ENCODE measurements around the gene SEZ6L2. TPM values are rescaled to one million over a fixed set of nuclear protein-coding genes. Genes with fewer than 3 reads are reported as not detected.

The SEZ6L2 gene
- total and polyA plus RNA-seq, 2 of the 13 experiments (the other 11 are each of a cell fraction or from before 2014, with no cell fraction given), result 14.9 to 16.9 TPM

GRCh38 chr16:29898804-29899515, 390 bp downstream of the SEZ6L2 start (continued):
- no peak for TF ChIP-seq MLXIP (CRISPR knock-in tag; IDR thresholded peaks at IDR 0.05; ENCODE audit: borderline replicate concordance)
- TF ChIP-seq ZNF44 (CRISPR knock-in tag; IDR thresholded peaks at IDR 0.05), result no peak
- no peak for TF ChIP-seq ZNF232 (CRISPR knock-in tag; IDR thresholded peaks at IDR 0.05; ENCODE audit: borderline replicate concordance)
- TF ChIP-seq PRDM10 (CRISPR knock-in tag; IDR thresholded peaks at IDR 0.05; ENCODE audit: low read depth), result no peak
- TF ChIP-seq ZNF496 (CRISPR knock-in tag; IDR thresholded peaks at IDR 0.05; ENCODE audit: insufficient replicate concordance), result no peak
- TF ChIP-seq FOXA1 (IDR thresholded peaks at IDR 0.05), result no peak
- TF ChIP-seq FOXA1 (CRISPR knock-in tag; IDR thresholded peaks at IDR 0.05), result no peak
- TF ChIP-seq ZFP90 (CRISPR knock-in tag; IDR thresholded peaks at IDR 0.05; ENCODE audit: borderline replicate concordance), result 0 out of 2 replicates have a peak, but pooled peaks have one; percentile 7
- peak; percentile 10; the same call in 1 of the 2 replicates for TF ChIP-seq ZNF788 (CRISPR knock-in tag; IDR thresholded peaks at IDR 0.05; ENCODE audit: borderline replicate concordance)
- no peak for TF ChIP-seq ONECUT2 (CRISPR knock-in tag; IDR thresholded peaks at IDR 0.05)
- TF ChIP-seq RAD51 (IDR thresholded peaks at IDR 0.05; ENCODE audit: borderline replicate concordance), result no peak
- TF ChIP-seq DRAP1 (CRISPR knock-in tag; IDR thresholded peaks at IDR 0.05), result no peak
- TF ChIP-seq CHD2 (IDR thresholded peaks at IDR 0.05; ENCODE audit: low read depth, low read length), result peak; percentile 79
- TF ChIP-seq ZNF558 (CRISPR knock-in tag; IDR thresholded peaks at IDR 0.05; ENCODE audit: borderline replicate concordance), result no peak
- TF ChIP-seq CSRNP1 (CRISPR knock-in tag; IDR thresholded peaks at IDR 0.05), result 0 out of 2 replicates have a peak, but pooled peaks have one; percentile 0
- TF ChIP-seq POLR2AphosphoS5 (IDR thresholded peaks at IDR 0.05; ENCODE audit: low read depth, low read length), result peak; percentile 71
- TF ChIP-seq ZBTB37 (CRISPR knock-in tag; IDR thresholded peaks at IDR 0.05), result 0 out of 2 replicates have a peak, but pooled peaks have one; percentile 6
- TF ChIP-seq SRF (IDR thresholded peaks at IDR 0.05; ENCODE audit: low read depth, low read length), result no peak
- TF ChIP-seq AKAP8 (CRISPR knock-in tag; IDR thresholded peaks at IDR 0.05), result no peak

Data from HepG2 (cell line).